Heart left ventricle (tissue), 16 donors: ENCODE data around the gene TBC1D3B. TPM values are rescaled to one million over a fixed set of nuclear protein-coding genes. Genes with fewer than 3 reads are reported as not detected.

ENCODE experiments used
- ATAC-seq, 4 donors: fragments of 200-7000 bp; cut with Tn5 transposase; one replicate each; pipeline ENCODE4 v1.9.1; 2020 to 2022; ENCODE audit warnings: moderate library complexity in 4 of 4, mild to moderate bottlenecking in 3 of 4, moderate number of reproducible peaks in 1 of 4
- DNase-seq, 5 donors: peaks; one replicate each; pipeline ENCODE4 v3.0.0-alpha.2; 2020
- H3K27ac ChIP-seq, 12 donors: fragments of 200-600 bp; sonication (generic) in 4 of 12; one replicate each; pipeline versions ENCODE4 v1.5.0 to v1.8.0; 2016 to 2022; ENCODE audit warnings: mild to moderate bottlenecking in 2 of 12
- H3K27me3 ChIP-seq, 9 donors: fragments of 200-600 bp; sonication (generic) in 2 of 9; one replicate each; pipeline versions ENCODE4 v1.5.1 to v1.8.0; 2016 to 2022; ENCODE audit warnings: mild to moderate bottlenecking in 3 of 9
- H3K36me3 ChIP-seq, 9 donors: fragments of 200-600 bp; sonication (generic) in 2 of 9; one replicate each; pipeline versions ENCODE4 v1.5.0 to v1.8.0; 2018 to 2022; ENCODE audit warnings: mild to moderate bottlenecking in 2 of 9
- H3K4me1 ChIP-seq, 12 donors: fragments of 200-600 bp; sonication (generic) in 4 of 12; one replicate each; pipeline versions ENCODE4 v1.5.0 to v1.8.0; 2016 to 2022; ENCODE audit warnings: mild to moderate bottlenecking in 3 of 12
- H3K4me3 ChIP-seq, 12 donors: fragments of 200-600 bp; sonication (generic) in 4 of 12; one replicate each; pipeline versions ENCODE4 v1.5.0 to v1.8.0; 2017 to 2022; ENCODE audit warnings: mild to moderate bottlenecking in 9 of 12, moderate library complexity in 4 of 12
- H3K9me3 ChIP-seq, 12 donors: fragments of 200-600 bp; sonication (generic) in 4 of 12; one replicate each; pipeline versions ENCODE4 v1.5.0 to v1.8.0; 2016 to 2022; ENCODE audit warnings: mild to moderate bottlenecking in 1 of 12
- POLR2A ChIP-seq, 2 donors: fragments of 450-650 bp; IDR thresholded peaks; one replicate each; pipeline ENCODE4 v1.6.1; 2017; ENCODE audit warnings: antibody characterized with exemption in 2 of 2, mild to moderate bottlenecking in 2 of 2, moderate library complexity in 2 of 2
- WGBS, 4 donors: extraction: QIAGEN DNeasy Blood & Tissue Kit in 2 of 4; methylation state at CpG; one replicate each; pipeline versions ENCODE4 v1.1.5 to v1.1.7; 2013 to 2018; 5-methylcytosine and 5-hydroxymethylcytosine counted together
- intact Hi-C, 10 donors: fragments of 100-400 bp; cut with DNase I; formaldehyde crosslinking; loops; one replicate each; pipeline versions ENCODE4 v1.11.1 to v1.14.2; 2022
- polyA plus RNA-seq, 2 donors: library from polyadenylated mRNA; stranded (reverse); fragments of 200-250 nt; gene quantifications; one replicate each; pipeline ENCODE4 v1.2.3, GENCODE V29; 2013
- total RNA-seq, 9 donors: library from RNA; depleted of rRNA in 2 of 9; stranded (reverse); fragments of >200 nt in 2 of 9; fragmentation: NEBNext Ultra II Directional in 3 of 9; extraction: Animal tissue kit (Norgen Biotek cat#: 25700) in 3 of 9; gene quantifications; one replicate each; pipeline versions ENCODE4 v1.1.0 to v1.2.4, GENCODE V29; 2016 to 2023
- TF ChIP-seq, protein P1 (sequence below), 12 donors: fragments of 200-600 bp; sonication (generic) in 4 of 12; IDR thresholded peaks; one replicate each; pipeline versions ENCODE4 v1.5.0 to v1.8.0; 2018 to 2022; ENCODE audit warnings: antibody characterized with exemption in 12 of 12, mild to moderate bottlenecking in 5 of 12
- donor health status: ischemic (EF 13 %, LVEDD 7.1; RV severe dilation, severe dysfunction).
- donor health status: healthy with polysubstance abuse.
- donor health status: DM: no; HTN: yes; CAD: no.
- donor health status: DM: no; HTN: no; CAD: no.
- donor health status: ischemic (EF 25% LVEDD 6.9; RV normal size, moderate dysfunction).
- donor health status: ischemic (EF 25% LVEDD 5.7; RV mildly dilated, moderate dysfunction).
- donor health status: healthy.
- donor health status: DM: yes; HTN: yes; CAD: no.
- donor health status: ischemic (EF 35%, LVEDD 5.7; RV mildly dilated, moderate dysfunction).
- donor health status: nonischemic (EF 11% LVEDD 7.7; RV severe dilation, severe dysfunction).
- donor health status: DM: yes; HTN: yes; CAD: no.
- donor health status: PGD.
- donor health status: ischemic (EF 29% LVEDD 5.4; RV normal size, mild dysfunction).
- donor health status: nonischemic (EF 23%, LVEDD 6.1; RV moderate dilation, normal function).

TBC1D3B gene
- total and polyA plus RNA-seq, 11 donors = 0.62 to 3.3 (median 1.4) TPM; not detected in 1

DNA sequence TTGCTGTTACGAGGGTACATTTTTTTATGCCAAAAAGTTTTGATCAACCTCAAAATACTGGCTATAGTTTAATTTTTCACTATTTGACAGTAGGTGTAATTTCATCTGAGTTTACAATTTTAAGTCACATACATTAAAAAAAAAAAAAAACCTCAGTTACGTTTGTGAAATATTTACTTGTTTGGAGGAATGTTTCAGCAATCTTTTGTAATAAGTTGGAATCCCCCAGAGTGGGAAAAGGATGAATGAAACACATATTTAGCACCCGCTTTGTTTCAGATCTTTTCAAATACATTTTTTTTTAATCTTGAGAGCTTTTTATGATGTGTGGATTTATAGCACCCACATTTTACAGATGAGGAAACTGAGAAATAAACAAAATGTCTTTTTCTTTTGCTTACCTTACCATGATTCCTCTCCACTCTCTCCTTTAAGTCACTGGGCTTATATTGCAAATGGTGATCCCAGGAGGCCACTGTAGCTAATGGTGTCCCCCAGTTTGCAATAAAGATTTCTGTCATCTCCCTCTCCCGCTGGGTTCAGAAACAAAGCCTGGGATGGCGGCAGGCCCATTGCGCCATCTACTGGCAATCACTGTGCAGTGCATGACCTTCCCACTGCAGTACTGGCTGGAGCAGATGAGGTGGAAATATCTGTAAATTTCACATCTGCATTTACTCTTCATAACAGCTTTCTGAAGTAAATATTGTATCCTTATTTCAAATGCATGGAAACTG, 27.7 kb downstream of the TBC1D3B start:
- H3K36me3 ChIP-seq = no peaks in the 10 kb centered on the region
- intact Hi-C loops = loop anchor here (1.0 to 10.0 kb wide), 11 partner anchors 36 to 336 kb away; partner anchors contain the start of gene ZNHIT3 (in 1 of the 10)
- peaks cover 0 to 16% (median 0%) of the 10 kb centered on the region in 9 donors for H3K27me3 ChIP-seq
- no peaks in the 10 kb centered on the region for H3K9me3 ChIP-seq
- DNase-seq (peak; percentile 47 to 84 (median 71)), ATAC-seq (peak; percentile 56 to 94 (median 90))
- peaks cover 0 to 9% (median 0%) of the 10 kb centered on the region in 12 donors for H3K4me1 ChIP-seq
- H3K27ac ChIP-seq = peak overlapping the region in 1 of 12 donors; percentile 7
- no peak overlapping the region for H3K4me3 ChIP-seq
- TF ChIP-seq, protein P1, sequence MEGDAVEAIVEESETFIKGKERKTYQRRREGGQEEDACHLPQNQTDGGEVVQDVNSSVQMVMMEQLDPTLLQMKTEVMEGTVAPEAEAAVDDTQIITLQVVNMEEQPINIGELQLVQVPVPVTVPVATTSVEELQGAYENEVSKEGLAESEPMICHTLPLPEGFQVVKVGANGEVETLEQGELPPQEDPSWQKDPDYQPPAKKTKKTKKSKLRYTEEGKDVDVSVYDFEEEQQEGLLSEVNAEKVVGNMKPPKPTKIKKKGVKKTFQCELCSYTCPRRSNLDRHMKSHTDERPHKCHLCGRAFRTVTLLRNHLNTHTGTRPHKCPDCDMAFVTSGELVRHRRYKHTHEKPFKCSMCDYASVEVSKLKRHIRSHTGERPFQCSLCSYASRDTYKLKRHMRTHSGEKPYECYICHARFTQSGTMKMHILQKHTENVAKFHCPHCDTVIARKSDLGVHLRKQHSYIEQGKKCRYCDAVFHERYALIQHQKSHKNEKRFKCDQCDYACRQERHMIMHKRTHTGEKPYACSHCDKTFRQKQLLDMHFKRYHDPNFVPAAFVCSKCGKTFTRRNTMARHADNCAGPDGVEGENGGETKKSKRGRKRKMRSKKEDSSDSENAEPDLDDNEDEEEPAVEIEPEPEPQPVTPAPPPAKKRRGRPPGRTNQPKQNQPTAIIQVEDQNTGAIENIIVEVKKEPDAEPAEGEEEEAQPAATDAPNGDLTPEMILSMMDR (IDR thresholded peaks at IDR 0.05) = peak; percentile 91 to 100 (median 98)
- no peak for TF ChIP-seq POLR2A (IDR thresholded peaks at IDR 0.05)
- 41 to 47% (median 44%) methylated on average over 6 of the region's 6 CpGs for WGBS, 4 donors

GRCh38 chr17:36147601-36148000, 28.8 kb downstream of the TBC1D3B start:
- ATAC-seq (no peak), DNase-seq (no peak)
- H3K27me3 ChIP-seq = peaks cover 0 to 7% (median 0%) of the 10 kb centered on the region in 9 donors
- H3K4me3 ChIP-seq = no peak overlapping the region
- H3K36me3 ChIP-seq = no peaks in the 10 kb centered on the region
- intact Hi-C loops = loop anchor here in 7 of 10 donors (5.0 to 10.0 kb wide), 8 partner anchors 35 to 337 kb away; partner anchors contain the start of gene ZNHIT3 (in 1 of the 7)
- WGBS, 4 donors = 71 to 89% (median 81%) methylated on average over 3 of the region's 3 CpGs
- H3K4me1 ChIP-seq = peaks cover 0 to 9% (median 0%) of the 10 kb centered on the region in 12 donors
- TF ChIP-seq POLR2A (IDR thresholded peaks at IDR 0.05) = no peak
- TF ChIP-seq, protein P1 (IDR thresholded peaks at IDR 0.05) = no peak
- no peak overlapping the region for H3K27ac ChIP-seq
- H3K9me3 ChIP-seq = no peaks in the 10 kb centered on the region

DNA sequence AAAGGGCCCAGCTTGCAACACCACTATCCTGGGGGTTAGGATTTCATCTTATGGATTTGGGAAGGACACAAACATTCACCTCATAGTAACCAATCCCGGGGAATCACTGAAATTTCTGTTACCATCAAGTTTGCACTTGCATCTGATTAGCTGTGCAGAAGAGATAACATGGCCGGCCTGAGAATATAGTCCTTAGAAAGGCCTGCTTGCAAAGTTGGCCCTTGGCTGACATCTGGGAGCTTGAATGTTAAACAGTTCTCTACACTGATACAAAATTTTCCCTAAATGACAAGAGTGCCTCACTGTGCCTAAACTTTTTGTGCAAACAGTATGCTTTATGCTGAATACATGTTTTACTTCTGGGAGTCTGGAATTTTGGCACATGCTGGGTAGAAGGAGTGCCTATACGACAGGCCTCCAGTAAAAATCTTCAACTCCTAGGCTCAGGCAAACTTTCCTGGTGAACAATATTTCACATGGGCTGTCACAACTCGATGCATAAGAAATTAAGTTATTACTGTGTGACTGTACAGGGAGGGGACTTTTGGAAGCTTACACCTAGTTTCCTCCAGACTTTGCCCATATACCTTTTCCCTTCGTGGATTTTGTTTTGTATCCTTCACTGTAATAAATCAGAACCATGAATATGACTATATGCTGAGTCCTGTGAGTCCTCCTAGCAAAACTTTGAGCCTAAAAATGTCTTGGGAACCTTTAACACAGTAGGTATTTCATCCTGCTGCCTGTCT, 31.3 kb downstream of the TBC1D3B start:
- H3K27me3 ChIP-seq = no peaks in the 10 kb centered on the region
- H3K36me3 ChIP-seq = no peaks in the 10 kb centered on the region
- TF ChIP-seq, protein P1 (IDR thresholded peaks at IDR 0.05) = no peak
- TF ChIP-seq POLR2A (IDR thresholded peaks at IDR 0.05) = no peak
- 64 to 87% (median 76%) methylated on average over 5 of the region's 5 CpGs for WGBS, 4 donors
- peaks cover 0 to 9% (median 0%) of the 10 kb centered on the region in 12 donors for H3K4me1 ChIP-seq
- intact Hi-C loops = loop anchor here in 7 of 10 donors (5.0 to 10.0 kb wide), 8 partner anchors 33 to 340 kb away; partner anchors contain the start of gene ZNHIT3 (in 1 of the 7)
- no peaks in the 10 kb centered on the region for H3K9me3 ChIP-seq
- DNase-seq (no peak), ATAC-seq (no peak)
- H3K27ac ChIP-seq = no peak overlapping the region
- H3K4me3 ChIP-seq = no peak overlapping the region

GRCh38 chr17:36144014-36144413, 32.4 kb downstream of the TBC1D3B start:
- intact Hi-C loops = loop anchor here in 3 of 10 donors (10.0 kb wide), 4 partner anchors 69 to 341 kb away; partner anchors contain the start of gene ZNHIT3 (in 1 of the 3)
- Histone ChIP-seq H3K4me3 (no peak overlapping the region), H3K27me3 (no peaks in the 10 kb centered on the region), H3K36me3 (no peaks in the 10 kb centered on the region), H3K4me1 (peaks cover 0 to 5% (median 0%) of the 10 kb centered on the region in 12 donors), H3K9me3 (no peaks in the 10 kb centered on the region), H3K27ac (no peak overlapping the region)
- TF ChIP-seq, protein P1 (IDR thresholded peaks at IDR 0.05) = no peak
- TF ChIP-seq POLR2A (IDR thresholded peaks at IDR 0.05) = no peak
- DNase-seq = no peak
- no peak for ATAC-seq
- 96 to 99% (median 96%) methylated on average over 2 of the region's 2 CpGs for WGBS, 4 donors
